Activated naive CD8-positive, alpha-beta T cell treated with anti-CD3 and anti-CD28 coated beads, Interleukin-2, amount 10 ng/mL, durations not matched to agents 7 days and 5 days (primary cell): Measurements from ENCODE around the gene CFAP299. TPM values are rescaled to one million over a fixed set of nuclear protein-coding genes. Genes with fewer than 3 reads are reported as not detected.
"Not testable (repeated sequence)": the region's sequence is repeated elsewhere in the genome, so short reads cannot be mapped to it uniquely, and the experiment has no call there.

Experiments used
- ATAC-seq: fragments of 150-1000 bp; cut with Tn5 transposase; one replicate; pipeline ENCODE4 v1.10.0; 2021; ENCODE audit warnings: low read depth, moderate library complexity
- POLR2A ChIA-PET: fragments of 350-600 bp; sonication (Branson Sonifier 250); formaldehyde crosslinking; loops from one replicate; lab custom pipeline; 2021; ENCODE audit warnings: antibody characterized with exemption; lab: Charles Lee
- DNase-seq: peaks from one replicate; pipeline ENCODE4 v3.0.0; 2021
- H3K27ac Mint-ChIP-seq: one replicate; pipeline ENCODE4 v1.8.0; 2022; ENCODE audit warnings: mild to moderate bottlenecking, mixed read lengths
- H3K27me3 Mint-ChIP-seq: one replicate; pipeline ENCODE4 v1.8.0; 2022; ENCODE audit warnings: mild to moderate bottlenecking, moderate library complexity, mixed read lengths
- H3K36me3 Mint-ChIP-seq: one replicate; pipeline ENCODE4 v1.8.0; 2021; ENCODE audit warnings: mild to moderate bottlenecking, mixed read lengths
- H3K4me1 Mint-ChIP-seq: one replicate; pipeline ENCODE4 v1.8.0; 2021; ENCODE audit warnings: mixed read lengths
- H3K4me3 Mint-ChIP-seq: one replicate; pipeline ENCODE4 v1.8.0; 2022; ENCODE audit warnings: mild to moderate bottlenecking, moderate library complexity, mixed read lengths
- H3K9me3 Mint-ChIP-seq: one replicate; pipeline ENCODE4 v1.8.0; 2021; ENCODE audit warnings: mixed read lengths
- total RNA-seq, 2 experiments: library from RNA; stranded (reverse); gene quantifications; one replicate each; pipeline ENCODE4 v1.2.3, GENCODE V29; 2021

CFAP299 gene
- total RNA-seq, 2 experiments from 2014 or later, result not detected

DNA sequence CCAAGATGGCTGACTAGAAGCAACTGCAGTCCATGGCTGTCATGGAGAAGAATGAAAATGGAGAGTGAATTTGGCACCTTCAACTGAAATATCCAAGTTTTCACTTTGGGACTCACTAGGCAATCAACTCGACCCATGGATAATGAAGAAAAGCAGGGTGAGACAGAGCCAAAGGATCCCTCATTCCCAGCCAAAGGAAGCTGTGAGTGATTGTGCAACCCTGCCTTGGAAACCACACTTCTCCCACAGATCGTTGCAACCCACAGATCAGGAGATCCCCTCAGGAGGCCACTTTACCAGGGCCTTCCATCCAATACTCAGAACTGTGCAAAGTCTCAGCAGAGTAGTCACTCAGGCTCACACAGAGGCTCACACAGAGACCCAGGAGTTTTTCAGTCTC is 4.5 kb downstream of the CFAP299 start:
- ATAC-seq (no peak), DNase-seq (no peak)
- POLR2A ChIA-PET, result no interaction called here
- Mint-ChIP-seq H3K27ac (no peak overlapping the region), H3K4me1 (peaks cover 12% of the 10 kb centered on the region), H3K4me3 (no peak overlapping the region), H3K9me3 (peaks cover 8% of the 10 kb centered on the region), H3K36me3 (no peaks in the 10 kb centered on the region), H3K27me3 (peaks cover 12% of the 10 kb centered on the region)

DNA sequence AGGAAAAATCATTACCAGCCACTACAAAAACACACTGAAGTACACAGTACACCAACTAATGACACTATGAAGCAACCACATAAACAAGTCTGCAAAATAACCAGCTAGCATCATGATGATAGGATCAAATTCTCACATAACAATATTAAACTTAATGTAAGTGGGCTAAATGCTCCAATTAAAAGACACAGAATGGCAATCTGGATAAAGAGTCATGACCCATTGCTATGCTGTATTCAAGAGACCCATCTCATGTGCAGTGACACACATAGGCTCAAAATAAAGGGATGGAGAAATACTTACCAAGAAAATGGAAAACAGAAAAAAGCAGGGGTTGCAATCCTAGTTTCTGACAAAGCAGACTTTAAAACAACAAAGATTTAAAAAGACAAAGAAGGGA is 7.2 kb downstream of the CFAP299 start:
- H3K36me3 Mint-ChIP-seq, DNase-seq, ATAC-seq, H3K4me1 Mint-ChIP-seq, H3K27ac Mint-ChIP-seq, POLR2A ChIA-PET, H3K4me3 Mint-ChIP-seq, H3K27me3 Mint-ChIP-seq: not testable (repeated sequence)
- peaks cover 12% of the 10 kb centered on the region for H3K9me3 Mint-ChIP-seq

- H3K27ac Mint-ChIP-seq, result no peak overlapping the region
- ATAC-seq (no peak), DNase-seq (no peak)
- POLR2A ChIA-PET, result no interaction called here
- no peaks in the 10 kb centered on the region for H3K27me3 Mint-ChIP-seq
- H3K4me3 Mint-ChIP-seq, result no peak overlapping the region
- peaks cover 6% of the 10 kb centered on the region for H3K4me1 Mint-ChIP-seq
- H3K36me3 Mint-ChIP-seq, result no peaks in the 10 kb centered on the region
- peaks cover 12% of the 10 kb centered on the region for H3K9me3 Mint-ChIP-seq
Measured at GRCh38 chr4:80343887-80344286, 8.4 kb downstream of the CFAP299 start.

DNA sequence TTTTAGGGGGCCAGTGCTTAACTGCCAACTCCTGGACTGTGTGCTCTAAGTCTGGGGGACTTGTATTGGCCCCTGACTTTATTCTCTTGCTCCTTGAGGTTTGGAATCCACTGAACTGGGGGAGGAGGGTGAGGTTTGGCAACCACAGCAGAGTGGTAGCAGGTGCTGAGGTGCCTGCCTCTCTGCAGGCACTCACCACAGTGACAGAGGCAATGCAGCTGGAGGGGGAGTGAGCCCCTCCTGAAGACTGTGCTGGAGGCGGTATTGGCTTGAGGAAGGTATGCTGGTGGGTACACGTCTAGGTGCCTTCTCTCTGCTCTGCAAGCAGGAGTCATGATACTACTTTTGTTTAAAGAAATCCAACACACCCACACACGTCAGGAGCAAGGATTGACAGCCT is 24.6 kb downstream of the CFAP299 start:
- peaks cover 16% of the 10 kb centered on the region for H3K27me3 Mint-ChIP-seq
- peak overlapping the region; percentile 5 for H3K4me3 Mint-ChIP-seq
- no peak overlapping the region for H3K27ac Mint-ChIP-seq
- POLR2A ChIA-PET, result no interaction called here
- H3K4me1 Mint-ChIP-seq, result peaks cover 9% of the 10 kb centered on the region
- no peaks in the 10 kb centered on the region for H3K36me3 Mint-ChIP-seq
- peak; percentile 26 for ATAC-seq
- no peaks in the 10 kb centered on the region for H3K9me3 Mint-ChIP-seq
- DNase-seq, result peak; percentile 27

DNA sequence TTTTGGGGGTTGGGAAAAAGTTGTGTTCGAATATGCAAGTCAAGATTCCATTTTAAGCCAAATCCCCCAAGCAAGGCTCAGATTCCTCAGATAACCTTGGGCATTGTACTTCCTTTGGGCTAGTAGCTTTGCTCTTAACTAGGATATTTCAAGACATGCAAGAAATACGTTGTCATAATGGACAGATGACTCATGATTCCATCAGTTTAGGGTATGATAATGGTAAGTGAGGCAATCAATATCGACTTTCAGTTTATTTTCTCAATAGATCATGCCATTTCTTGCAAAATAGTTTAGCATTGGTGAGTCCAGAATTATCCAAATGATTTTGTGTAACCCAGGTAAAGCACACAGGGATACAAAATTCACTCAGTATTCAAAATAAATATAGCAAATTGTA is 25.4 kb downstream of the CFAP299 start:
- Mint-ChIP-seq H3K4me3 (no peak overlapping the region), H3K9me3 (no peaks in the 10 kb centered on the region), H3K27ac (no peak overlapping the region), H3K36me3 (no peaks in the 10 kb centered on the region), H3K27me3 (peaks cover 16% of the 10 kb centered on the region), H3K4me1 (peaks cover 9% of the 10 kb centered on the region)
- ATAC-seq (no peak), DNase-seq (no peak)
- POLR2A ChIA-PET, result no interaction called here

DNA sequence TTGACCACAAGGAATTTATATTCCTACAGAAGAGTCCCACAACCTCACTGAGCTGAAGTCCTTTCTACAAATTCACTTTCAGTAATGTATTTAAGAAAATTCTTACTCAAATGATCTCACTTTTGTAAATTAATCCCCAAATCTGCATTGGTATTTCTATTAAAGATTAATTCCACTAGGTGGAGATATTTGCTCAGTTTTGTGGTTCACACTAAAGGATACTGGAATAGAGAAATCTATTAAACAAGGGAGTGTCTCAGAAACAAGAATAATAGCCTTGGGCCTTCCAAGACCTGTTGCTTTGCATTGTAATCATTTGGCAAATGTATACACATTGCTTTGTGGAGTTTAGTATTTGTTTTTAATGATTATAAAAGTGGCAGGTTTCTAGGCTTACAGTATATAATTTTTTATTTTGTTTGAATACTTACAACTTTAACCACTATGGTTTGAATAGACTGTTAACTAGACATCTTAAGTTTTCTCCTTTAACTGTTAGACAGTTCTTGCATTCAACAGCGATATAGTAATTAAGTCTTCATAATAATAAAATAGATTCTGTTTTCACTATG is 25.9 kb downstream of the CFAP299 start:
- no peak overlapping the region for H3K27ac Mint-ChIP-seq
- H3K36me3 Mint-ChIP-seq, result no peaks in the 10 kb centered on the region
- DNase-seq (no peak), ATAC-seq (no peak)
- peaks cover 16% of the 10 kb centered on the region for H3K27me3 Mint-ChIP-seq
- H3K4me3 Mint-ChIP-seq, result no peak overlapping the region
- POLR2A ChIA-PET, result no interaction called here
- no peaks in the 10 kb centered on the region for H3K9me3 Mint-ChIP-seq
- H3K4me1 Mint-ChIP-seq, result peaks cover 9% of the 10 kb centered on the region

GRCh38 chr4:80362578-80363181 is 27.1 kb downstream of the CFAP299 start:
- Mint-ChIP-seq H3K27me3 (peaks cover 12% of the 10 kb centered on the region), H3K4me3 (no peak overlapping the region), H3K27ac (no peak overlapping the region), H3K36me3 (no peaks in the 10 kb centered on the region), H3K9me3 (no peaks in the 10 kb centered on the region), H3K4me1 (peaks cover 9% of the 10 kb centered on the region)
- DNase-seq (peak; percentile 53), ATAC-seq (peak; percentile 45)
- POLR2A ChIA-PET, result no interaction called here

DNA sequence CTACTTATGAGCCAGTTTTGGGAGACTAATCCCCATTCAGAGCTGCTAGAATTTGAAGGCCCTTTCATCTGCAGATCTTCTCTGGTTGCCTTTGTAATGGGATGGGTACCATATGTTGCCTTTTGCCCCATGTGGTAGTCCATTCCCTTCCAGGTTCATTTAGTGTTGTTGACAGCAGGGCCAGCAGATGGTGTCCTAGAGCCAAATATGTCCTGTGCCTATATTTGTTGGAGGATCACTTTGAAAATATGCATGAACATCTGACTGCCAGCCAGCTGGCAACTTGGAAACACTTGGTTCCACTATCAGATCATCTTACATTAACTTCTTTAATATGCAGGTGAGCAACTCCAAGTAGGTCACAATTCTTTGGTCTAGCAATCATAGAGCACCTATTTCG is 30.4 kb downstream of the CFAP299 start:
- ATAC-seq (peak; percentile 63), DNase-seq (peak; percentile 40)
- Mint-ChIP-seq H3K27ac (no peak overlapping the region), H3K36me3 (no peaks in the 10 kb centered on the region), H3K27me3 (no peaks in the 10 kb centered on the region), H3K9me3 (peaks cover 7% of the 10 kb centered on the region), H3K4me3 (no peak overlapping the region), H3K4me1 (no peaks in the 10 kb centered on the region)
- POLR2A ChIA-PET, result no interaction called here

DNA sequence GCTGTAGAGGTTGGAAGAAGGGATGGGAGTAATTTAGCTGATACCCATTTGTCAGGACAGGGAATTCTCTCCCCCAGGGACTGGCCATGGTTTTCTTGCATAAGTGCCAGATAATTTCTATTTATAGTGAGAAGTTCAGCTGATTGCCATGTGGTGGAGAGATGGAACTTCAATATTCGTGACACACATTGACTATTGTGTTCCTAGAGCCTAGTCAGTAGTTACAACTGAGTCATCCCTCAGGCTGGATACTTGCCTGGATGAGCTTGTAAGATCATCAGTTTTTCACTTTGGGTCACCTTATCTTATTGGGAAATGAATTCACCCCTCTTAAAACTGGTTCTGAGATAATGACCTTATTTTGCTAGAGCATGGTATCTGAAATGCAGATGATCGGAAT is 32.2 kb downstream of the CFAP299 start:
- no peaks in the 10 kb centered on the region for H3K36me3 Mint-ChIP-seq
- ATAC-seq, result no peak

DNA sequence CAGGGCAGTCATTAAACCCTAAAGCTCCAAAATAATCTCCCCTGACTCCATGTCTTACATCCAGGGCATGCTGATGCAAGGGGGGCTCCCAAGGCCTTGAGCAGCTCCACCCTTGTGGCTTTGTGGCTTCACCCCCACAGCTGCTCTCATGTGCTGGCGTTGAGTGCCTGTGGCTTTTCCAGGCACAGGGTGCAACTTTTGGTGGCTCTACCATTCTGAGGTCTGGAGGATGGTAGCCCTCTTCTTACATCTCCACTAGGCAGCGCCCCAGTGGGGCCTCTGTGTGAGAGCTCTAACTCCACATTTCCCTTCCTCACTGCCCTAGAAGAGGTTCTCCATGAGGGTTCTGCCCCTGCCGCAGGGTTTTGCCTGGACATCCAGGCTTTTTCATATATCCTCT is 35.1 kb downstream of the CFAP299 start:
- Mint-ChIP-seq H3K27me3 (no peaks in the 10 kb centered on the region), H3K4me3 (no peak overlapping the region), H3K27ac (no peak overlapping the region), H3K4me1 (no peaks in the 10 kb centered on the region), H3K36me3 (no peaks in the 10 kb centered on the region), H3K9me3 (peaks cover 14% of the 10 kb centered on the region)
- ATAC-seq, result no peak
- DNase-seq, result no peak
- POLR2A ChIA-PET, result no interaction called here

More for the DNA sequence above, 32.2 kb downstream of the CFAP299 start:
- Mint-ChIP-seq H3K4me3 (no peak overlapping the region), H3K9me3 (peaks cover 13% of the 10 kb centered on the region), H3K27me3 (no peaks in the 10 kb centered on the region), H3K27ac (no peak overlapping the region), H3K4me1 (no peaks in the 10 kb centered on the region)
- POLR2A ChIA-PET, result no interaction called here
- DNase-seq, result no peak

- POLR2A ChIA-PET, result no interaction called here
- H3K4me1 Mint-ChIP-seq, result no peaks in the 10 kb centered on the region
- no peaks in the 10 kb centered on the region for H3K36me3 Mint-ChIP-seq
- H3K4me3 Mint-ChIP-seq, result no peak overlapping the region
- ATAC-seq (no peak), DNase-seq (no peak)
- H3K27me3 Mint-ChIP-seq, result no peaks in the 10 kb centered on the region
- H3K27ac Mint-ChIP-seq, result no peak overlapping the region
- peaks cover 16% of the 10 kb centered on the region for H3K9me3 Mint-ChIP-seq
Measured at GRCh38 chr4:80371046-80371445, 35.5 kb downstream of the CFAP299 start.

GRCh38 chr4:80374180-80374579 is 38.6 kb downstream of the CFAP299 start:
- DNase-seq (no peak), ATAC-seq (no peak)
- Mint-ChIP-seq H3K27me3 (no peaks in the 10 kb centered on the region), H3K4me3 (no peak overlapping the region), H3K27ac (no peak overlapping the region), H3K4me1 (no peaks in the 10 kb centered on the region), H3K9me3 (peaks cover 20% of the 10 kb centered on the region), H3K36me3 (no peaks in the 10 kb centered on the region)
- POLR2A ChIA-PET, result no interaction called here

DNA sequence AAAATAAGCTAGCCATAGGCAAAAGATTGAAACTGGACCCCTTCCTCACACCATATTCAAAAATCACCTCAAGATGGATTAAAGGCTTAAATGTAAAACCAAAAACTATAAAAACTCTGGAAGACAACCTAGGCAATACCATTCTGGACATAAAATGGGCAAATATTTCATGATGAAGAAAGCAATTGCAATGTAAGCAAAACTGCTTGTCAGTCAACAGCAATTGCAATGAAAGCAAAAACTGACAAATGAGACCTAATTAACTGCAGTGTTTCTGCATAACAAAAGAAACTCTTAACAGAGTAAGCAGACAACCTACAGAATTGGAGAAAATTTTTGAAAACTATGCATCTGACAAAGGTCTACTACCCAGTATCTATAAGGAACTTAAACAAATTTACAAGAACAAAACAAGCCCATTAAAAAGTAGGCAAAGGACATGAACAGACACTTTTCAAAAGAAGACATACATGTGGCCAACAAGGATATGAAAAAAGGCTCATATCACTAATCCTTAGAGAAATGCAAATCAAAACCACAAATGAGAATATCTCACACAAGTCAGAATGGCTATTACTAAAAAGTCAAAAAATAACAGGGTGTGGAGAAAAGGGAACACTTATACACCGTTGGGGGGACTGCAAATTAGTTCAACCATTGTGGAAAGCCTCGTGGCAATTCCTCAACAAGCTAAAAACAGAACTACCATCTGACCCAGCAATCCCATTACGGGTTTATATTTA is 46.7 kb downstream of the CFAP299 start:
- H3K36me3 Mint-ChIP-seq, result peaks cover 3% of the 10 kb centered on the region
- DNase-seq (no peak), ATAC-seq (no peak)
- no peaks in the 10 kb centered on the region for H3K27me3 Mint-ChIP-seq
- H3K4me1 Mint-ChIP-seq, result no peaks in the 10 kb centered on the region
- POLR2A ChIA-PET, result no interaction called here
- peaks cover 8% of the 10 kb centered on the region for H3K9me3 Mint-ChIP-seq
- no peak overlapping the region for H3K4me3 Mint-ChIP-seq
- no peak overlapping the region for H3K27ac Mint-ChIP-seq
